Left ventricle myocardium inferior (tissue), 1 donor: Measurements from ENCODE around the gene OR10G2. TPM values are rescaled to one million over a fixed set of nuclear protein-coding genes. Genes with fewer than 3 reads are reported as not detected.

Experiments
- DNase-seq: peaks from one replicate; pipeline ENCODE4 v3.0.0-alpha.2; 2020
- H3K27ac ChIP-seq: fragments of 200-600 bp; replicated peaks from 2 replicates; pipeline ENCODE4 v1.8.0; 2021
- H3K27me3 ChIP-seq: fragments of 200-600 bp; 2 replicates; pipeline ENCODE4 v1.8.0; 2021; ENCODE audit warnings: low read depth
- H3K36me3 ChIP-seq: fragments of 200-600 bp; 2 replicates; pipeline ENCODE4 v1.8.0; 2021
- H3K4me1 ChIP-seq: fragments of 200-600 bp; 2 replicates; pipeline ENCODE4 v1.8.0; 2021
- H3K4me3 ChIP-seq: fragments of 200-600 bp; 2 replicates; pipeline ENCODE4 v1.8.0; 2021; ENCODE audit warnings: mild to moderate bottlenecking, moderate library complexity
- H3K9me3 ChIP-seq: fragments of 200-600 bp; replicated peaks from 2 replicates; pipeline ENCODE4 v1.8.0; 2021
- CTCF ChIP-seq: fragments of 200-600 bp; IDR thresholded peaks from 2 replicates; pipeline ENCODE4 v1.8.0; 2021; ENCODE audit warnings: antibody characterized with exemption, mild to moderate bottlenecking, borderline replicate concordance
- intact Hi-C: fragments of 100-400 bp; cut with micrococcal nuclease; formaldehyde crosslinking; loops from one replicate; pipeline ENCODE4 v1.11.0; 2022
- long read RNA-seq: library from polyadenylated mRNA; unstranded; transcript quantifications from one replicate; pipeline ENCODE4 v2.0.0, GENCODE V29; 2021
- total RNA-seq: library from RNA; stranded (reverse); fragmentation: NEBNext Ultra II Directional; extraction: Animal tissue kit (Norgen Biotek cat#: 25700); gene quantifications from one replicate; pipeline ENCODE4 v1.2.1, GENCODE V29; 2021
- donor health status: DM: no; HTN: yes; CAD: no; lungs with severe emphysema.

The OR10G2 gene
- not detected for total RNA-seq
- long read RNA-seq, result 0 reads

DNA sequence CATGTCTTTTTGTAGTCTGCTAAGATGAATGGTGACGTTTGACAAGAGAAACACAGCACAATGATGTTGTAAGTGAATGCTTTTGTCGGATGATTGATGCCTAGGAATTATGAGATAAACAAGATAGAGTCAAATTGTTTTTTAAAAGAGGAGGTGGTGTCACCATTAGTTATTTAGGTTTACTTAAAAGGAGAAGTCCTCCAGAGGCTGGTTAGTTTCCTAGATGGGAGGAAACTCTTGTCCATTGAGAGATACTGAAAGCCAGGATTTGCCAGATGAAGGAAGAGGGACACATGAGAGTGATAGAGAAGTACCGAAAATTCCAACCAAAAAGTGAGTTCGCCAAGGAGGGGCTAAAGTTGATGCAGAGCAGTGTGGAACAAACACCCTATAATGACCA, at the start of gene OR10G2:
Gene OR10G2 (minus strand): TSS at position 101 of the 400 bp plus-strand sequence. CDS start 98 bp downstream, at position 3.
- no peaks in the 10 kb centered on the region for H3K36me3 ChIP-seq
- no peaks in the 10 kb centered on the region for H3K27me3 ChIP-seq
- DNase-seq, result no peak
- H3K27ac ChIP-seq, result no peak within 1 kb of the TSS
- no peak within 1 kb of the TSS for H3K4me3 ChIP-seq
- no peaks in the 10 kb centered on the region for H3K4me1 ChIP-seq
- no peak for TF ChIP-seq CTCF
- peaks cover 10% of the 10 kb centered on the region for H3K9me3 ChIP-seq
- intact Hi-C loops, result no loop called here

GRCh38 chr14:21680072-21680471, 45.3 kb upstream of the OR10G2 start:
- Histone ChIP-seq H3K4me1 (no peaks in the 10 kb centered on the region), H3K27ac (no peak overlapping the region), H3K27me3 (no peaks in the 10 kb centered on the region), H3K4me3 (no peak overlapping the region), H3K9me3 (peaks cover 16% of the 10 kb centered on the region), H3K36me3 (no peaks in the 10 kb centered on the region)
- no peak for TF ChIP-seq CTCF
- no peak for DNase-seq
- intact Hi-C loops, result no loop called here

DNA sequence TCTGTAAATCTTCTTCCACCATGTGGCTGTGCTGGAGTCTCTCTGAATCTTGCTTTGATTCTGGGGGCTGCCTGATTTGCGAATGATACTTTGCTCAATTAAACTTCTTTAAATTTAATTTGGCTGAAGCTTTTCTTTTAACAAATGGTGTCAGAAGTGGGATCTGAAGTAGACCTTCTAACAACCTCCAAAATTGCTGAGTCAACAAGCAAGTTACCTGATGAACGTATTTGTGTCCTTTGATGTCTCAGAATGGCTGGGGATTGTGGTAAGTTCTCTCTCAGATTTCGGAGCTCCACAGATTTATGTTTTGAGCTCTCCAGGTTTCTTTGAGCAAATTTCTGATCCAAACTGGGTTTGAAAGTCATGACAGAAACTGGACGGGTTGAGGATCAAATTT, 40.8 kb upstream of the OR10G2 start:
- DNase-seq, result no peak
- Histone ChIP-seq H3K36me3 (no peaks in the 10 kb centered on the region), H3K27ac (no peak overlapping the region), H3K4me1 (no peaks in the 10 kb centered on the region), H3K4me3 (no peak overlapping the region), H3K27me3 (no peaks in the 10 kb centered on the region), H3K9me3 (peaks cover 25% of the 10 kb centered on the region)
- intact Hi-C loops, result no loop called here
- TF ChIP-seq CTCF, result no peak

DNA sequence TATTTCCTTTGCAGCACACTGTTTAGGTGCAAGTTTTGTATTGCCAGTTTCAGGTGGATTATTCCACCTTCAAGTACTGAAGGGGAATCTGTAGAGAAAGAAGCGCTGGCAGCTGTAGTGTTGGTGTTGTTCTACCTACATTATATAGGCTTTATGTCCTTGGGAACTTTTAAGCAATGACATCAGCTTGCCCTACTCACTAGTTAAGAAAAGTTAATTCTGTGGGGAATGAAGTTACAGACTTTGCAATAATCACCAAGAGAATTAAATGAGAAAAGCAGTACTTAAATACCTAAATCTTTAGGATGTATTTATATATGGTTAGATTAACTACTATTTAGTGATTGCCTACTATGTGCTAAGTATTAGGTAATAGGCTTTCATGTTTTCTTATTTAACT, 39.0 kb upstream of the OR10G2 start, which contains the start of gene OR4E1:
Gene OR4E1 (minus strand): TSS at position 101 of the 400 bp plus-strand sequence. CDS start 2,883 bp downstream, outside the sequence.
- no peaks in the 10 kb centered on the region for H3K4me1 ChIP-seq
- TF ChIP-seq CTCF, result no peak
- H3K27ac ChIP-seq, result no peak within 1 kb of the TSS
- no peak within 1 kb of the TSS for H3K4me3 ChIP-seq
- H3K36me3 ChIP-seq, result no peaks in the 10 kb centered on the region
- no peaks in the 10 kb centered on the region for H3K27me3 ChIP-seq
- peaks cover 25% of the 10 kb centered on the region for H3K9me3 ChIP-seq
- intact Hi-C loops, result no loop called here
- no peak for DNase-seq

DNA sequence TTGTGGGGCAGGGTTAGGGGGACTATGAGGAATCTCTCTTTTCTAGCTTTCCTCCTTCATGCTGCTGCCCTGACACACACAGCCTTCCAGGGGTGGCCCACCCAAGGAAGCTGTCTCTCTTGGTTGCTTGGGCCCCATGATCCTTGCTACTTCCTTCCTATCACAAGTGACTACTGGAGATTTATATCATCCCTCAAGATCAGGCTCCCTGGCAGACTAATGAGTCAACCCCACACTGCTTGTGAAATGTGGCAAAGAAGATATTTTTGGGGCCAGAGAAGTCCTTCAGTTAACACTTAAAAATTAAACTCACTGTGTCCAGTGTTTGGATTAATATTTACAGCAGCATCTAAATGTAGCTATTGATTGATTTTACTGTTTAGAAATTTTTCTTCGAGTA, 37.4 kb upstream of the OR10G2 start:
- Histone ChIP-seq H3K4me3 (no peak overlapping the region), H3K27me3 (no peaks in the 10 kb centered on the region), H3K9me3 (peaks cover 25% of the 10 kb centered on the region), H3K4me1 (no peaks in the 10 kb centered on the region), H3K36me3 (no peaks in the 10 kb centered on the region), H3K27ac (no peak overlapping the region)
- intact Hi-C loops, result no loop called here
- no peak for DNase-seq
- TF ChIP-seq CTCF, result no peak
